Keratinocyte (primary cell): ENCODE results near the gene TMEM245.

Source experiments
- CTCF ChIP-seq, 3 experiments: IDR thresholded peaks in 1 of 3; conservative IDR thresholded peaks in 1 of 3; optimal IDR thresholded peaks in 1 of 3; 2 replicates in 2 of 3; 3 replicates in 1 of 3; pipeline versions ENCODE3 to v1.5.1; 2011; ENCODE audit warnings: low read length in 3 of 3, mild to moderate bottlenecking in 3 of 3, moderate library complexity in 2 of 3, control low read depth in 1 of 3, inconsistent platforms in 1 of 3; ENCODE audit not compliant: insufficient read depth in 2 of 3; ENCODE audit errors: extremely low read depth in 1 of 3
- EZH2 ChIP-seq: IDR thresholded peaks from one replicate; pipeline ENCODE4 v1.6.1; 2012; ENCODE audit warnings: inconsistent platforms, mild to moderate bottlenecking, low read length, moderate library complexity

- TF ChIP-seq CTCF (optimal IDR thresholded peaks at IDR 0.05 in 1 of 3, IDR thresholded peaks at IDR 0.05 in 1 of 3, conservative IDR thresholded peaks at IDR 0.05 in 1 of 3; ENCODE audit: extremely low read depth in 1 of 3, insufficient read depth in 2 of 3, low read length in 3 of 3) (no peak), EZH2 (no peak)
These were observed 37.0 kb upstream of the TMEM245 start for GRCh38 chr9:109156708-109157107.
